ENCODE data around the gene GLG1.
"Not testable (repeated sequence)": the region's sequence is repeated elsewhere in the genome, so short reads cannot be mapped to it uniquely, and the experiment has no call there.

Gene GLG1

DNA sequence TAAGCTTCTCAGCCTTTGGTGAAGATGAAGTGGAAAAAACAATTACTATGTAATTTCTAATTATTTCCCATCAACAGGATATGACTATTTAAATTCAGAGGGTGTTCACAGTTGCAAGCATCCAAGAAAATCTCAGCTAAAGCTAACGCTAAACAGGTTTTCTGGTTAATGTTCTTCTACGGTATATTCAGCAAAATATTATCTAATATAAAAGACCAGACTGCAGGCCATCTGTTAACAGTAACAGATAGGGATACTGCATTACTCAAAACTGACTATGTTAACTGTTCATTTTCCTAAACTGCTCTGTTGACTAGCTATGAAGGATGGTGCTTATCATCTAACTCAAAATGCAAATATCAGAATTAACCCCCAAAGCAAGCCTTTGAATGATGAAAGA lies 32.8 kb downstream of the GLG1 start:
- DNase-seq, result no peak

DNA sequence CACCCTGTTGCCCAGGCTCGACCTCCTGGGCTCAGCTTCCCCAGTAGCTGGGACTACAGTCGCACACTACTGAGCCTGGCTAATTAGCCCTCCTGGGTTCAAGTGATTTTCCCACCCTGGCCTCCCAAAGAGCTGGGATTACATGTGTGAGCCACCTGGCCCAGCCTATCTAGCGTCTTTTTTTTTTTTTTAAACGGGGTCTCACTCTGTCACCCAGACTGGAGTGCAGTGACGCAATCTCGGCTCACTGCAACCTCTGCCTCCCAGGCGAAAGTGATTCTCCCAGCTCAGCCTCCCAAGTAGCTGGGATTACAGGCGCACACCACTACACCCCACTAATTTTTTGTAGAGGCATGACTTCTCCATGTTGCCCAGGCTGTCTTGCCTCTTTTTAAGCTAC lies 33.3 kb downstream of the GLG1 start:
- no peak for DNase-seq

DNA sequence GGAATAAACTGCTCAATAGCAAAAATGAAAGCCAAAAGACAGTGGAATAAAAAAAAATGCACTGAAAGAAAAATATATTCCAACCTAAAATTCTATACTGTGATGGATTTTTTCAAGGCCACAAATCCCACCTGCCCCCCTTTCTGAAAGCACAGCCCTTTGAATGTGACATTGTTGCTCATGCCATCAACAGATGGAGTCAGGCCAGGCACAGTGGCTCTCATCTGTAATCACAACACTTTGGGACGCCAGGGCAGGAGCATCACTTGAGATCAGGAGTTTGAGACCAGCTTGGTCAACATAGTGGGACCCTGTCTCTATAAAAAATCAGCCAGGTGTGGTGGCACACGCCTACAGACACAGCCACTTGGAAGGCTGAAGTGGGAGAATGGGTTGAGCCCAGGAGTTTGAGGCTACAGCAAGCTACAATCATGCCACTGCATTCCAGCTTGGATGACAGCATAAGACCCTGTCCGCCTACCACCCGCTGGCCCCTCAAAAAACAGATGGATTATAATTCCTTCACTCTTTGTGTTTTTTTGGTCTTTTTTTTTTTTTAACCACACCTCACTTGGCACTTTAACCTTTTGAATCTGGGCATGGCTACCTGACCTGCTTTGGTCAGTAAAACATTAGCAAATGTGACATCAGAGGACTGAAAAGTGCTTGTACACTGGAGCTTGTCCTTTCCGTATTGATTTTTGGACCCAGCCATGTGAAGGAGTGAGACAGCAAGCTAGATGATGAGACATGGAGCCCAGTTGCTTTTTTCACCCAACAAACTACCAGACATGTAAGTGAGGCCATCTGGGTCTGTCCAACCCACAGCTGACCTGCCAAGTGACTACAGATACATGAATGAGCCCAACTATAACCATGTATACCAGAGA lies 36.3 kb downstream of the GLG1 start:
- no peak for DNase-seq

DNA sequence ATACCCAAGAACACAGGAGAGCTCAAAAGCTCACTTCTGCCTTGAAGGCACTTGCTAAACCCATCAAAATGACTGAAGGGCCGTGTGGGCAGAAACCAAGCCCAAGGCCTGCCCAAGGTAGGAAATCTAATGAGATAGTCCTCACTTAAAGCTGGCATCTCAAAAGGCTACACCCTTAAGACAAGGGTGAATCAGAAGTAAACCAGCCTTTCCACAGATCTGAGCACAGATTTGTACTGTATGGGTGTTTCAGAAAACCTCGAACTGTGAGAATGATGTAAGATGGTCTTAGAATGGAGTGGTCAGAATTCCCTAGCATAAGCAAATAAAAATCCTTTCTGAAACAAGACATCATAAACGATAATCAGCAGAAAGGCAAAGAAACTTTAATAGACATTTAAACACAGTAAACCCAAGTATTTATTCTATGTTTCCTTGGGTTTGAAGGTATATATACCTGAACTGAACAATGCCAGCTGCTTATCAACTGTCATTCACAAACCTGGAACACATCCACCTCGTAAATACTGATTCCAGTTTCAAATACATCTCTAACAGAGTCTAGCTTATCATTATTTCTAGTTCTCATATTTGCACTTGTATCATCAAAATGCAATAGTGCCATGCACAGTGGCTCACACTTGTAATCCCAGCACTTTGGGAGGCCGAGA lies 37.8 kb downstream of the GLG1 start:
- no peak for DNase-seq

DNA sequence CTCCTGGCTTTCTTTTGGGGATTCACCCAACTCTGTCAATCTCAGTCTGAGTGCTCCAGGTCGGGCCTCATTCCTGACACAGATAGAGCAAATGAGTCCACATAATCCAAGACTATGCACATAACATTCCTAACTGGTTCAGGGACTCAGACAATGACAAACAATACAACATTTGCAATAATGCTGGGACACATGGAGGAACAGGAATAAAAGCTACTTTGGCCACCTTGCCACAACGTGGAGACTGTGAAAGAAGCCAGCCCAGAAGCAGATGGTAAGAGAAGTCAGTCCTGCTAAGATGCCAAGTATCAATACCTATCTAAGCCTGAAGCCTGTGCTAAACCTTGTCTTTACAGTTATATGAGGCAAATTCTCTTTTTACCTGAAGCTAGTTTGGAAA lies 39.0 kb downstream of the GLG1 start:
- no peak for DNase-seq

DNA sequence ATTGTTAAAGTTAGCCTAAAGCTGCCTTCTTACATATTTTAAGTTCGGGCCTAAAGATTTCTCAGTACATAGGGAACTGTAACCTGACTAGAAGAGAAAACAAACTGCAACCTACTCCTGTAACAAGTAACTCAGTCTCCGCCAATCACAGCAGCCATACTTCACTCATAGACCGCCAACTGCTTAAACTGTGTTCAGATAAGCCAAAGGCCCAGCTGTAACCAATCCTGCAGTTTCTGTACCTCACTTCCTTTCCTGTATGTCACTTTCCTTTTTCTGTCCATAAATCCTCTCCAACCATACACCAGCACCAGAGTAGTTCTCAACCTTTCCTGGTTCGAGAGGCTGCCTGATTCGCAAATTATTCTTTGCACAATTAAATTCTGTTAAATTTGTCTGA lies 41.5 kb downstream of the GLG1 start:
- no peak for DNase-seq

DNA sequence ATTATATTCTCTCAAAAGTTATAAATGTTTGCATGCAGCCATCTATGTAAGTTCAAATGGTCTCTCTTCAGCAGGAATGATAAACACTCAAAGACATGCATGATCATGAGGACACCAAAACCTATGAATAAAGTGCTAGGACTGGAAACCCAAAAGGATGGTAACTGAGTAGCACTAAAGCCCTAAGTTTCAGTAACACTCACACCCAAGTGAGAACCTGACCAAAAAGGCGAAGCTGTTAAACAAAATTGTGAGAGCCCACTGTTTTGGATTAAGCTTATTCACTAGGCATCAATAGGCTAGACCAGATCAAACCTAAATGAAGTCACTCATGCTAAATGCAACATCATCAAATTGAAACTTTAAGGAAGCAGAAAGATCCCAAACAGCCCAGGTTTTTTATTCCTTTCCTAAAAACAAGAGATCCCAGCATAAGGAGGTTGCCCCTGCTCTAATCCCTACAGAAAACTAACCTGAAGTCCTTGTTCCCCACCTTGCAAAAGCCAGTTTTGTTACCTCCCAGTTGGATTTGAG lies 42.4 kb downstream of the GLG1 start:
- DNase-seq, result no peak

DNA sequence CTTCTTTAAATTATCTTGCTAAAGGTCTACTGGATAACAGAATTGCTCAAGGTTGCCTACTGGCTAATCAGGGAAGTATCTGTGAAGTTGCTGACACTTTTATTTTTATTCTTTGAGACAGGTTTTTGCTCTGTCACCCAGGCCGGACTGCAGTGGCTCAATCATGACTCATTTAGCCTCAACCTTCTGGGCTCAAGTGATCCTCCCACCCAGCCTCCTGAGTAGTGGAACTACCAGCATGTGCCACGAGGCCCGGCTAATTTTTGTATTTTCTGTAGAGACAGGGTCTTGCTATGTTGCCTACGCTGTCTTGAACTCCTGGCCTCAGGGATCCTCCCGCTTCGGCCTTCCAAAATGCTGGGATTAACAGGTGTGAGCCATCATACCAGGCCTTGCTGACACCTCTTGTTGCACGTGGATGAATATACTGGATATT lies 43.1 kb downstream of the GLG1 start:
- no peak for DNase-seq

DNA sequence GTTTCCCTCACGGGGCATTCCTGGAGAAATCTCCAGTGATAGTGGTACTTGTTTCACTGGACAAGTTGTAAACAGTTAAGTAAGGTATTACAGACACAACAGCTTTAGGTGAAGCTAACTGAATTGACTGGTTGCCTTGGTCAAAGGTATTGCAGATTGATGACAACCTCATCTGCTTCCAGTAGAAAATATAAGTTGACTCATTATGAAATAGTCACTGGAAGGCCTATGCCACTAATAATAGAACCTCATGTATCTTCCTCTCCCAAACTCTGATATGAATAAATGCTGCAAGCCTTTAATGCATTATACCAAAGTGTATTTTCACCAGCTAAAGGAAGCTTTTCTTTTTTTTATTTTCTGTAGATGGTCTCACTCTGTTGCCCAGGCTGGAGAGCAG lies 44.8 kb downstream of the GLG1 start:
- DNase-seq, result no peak

DNA sequence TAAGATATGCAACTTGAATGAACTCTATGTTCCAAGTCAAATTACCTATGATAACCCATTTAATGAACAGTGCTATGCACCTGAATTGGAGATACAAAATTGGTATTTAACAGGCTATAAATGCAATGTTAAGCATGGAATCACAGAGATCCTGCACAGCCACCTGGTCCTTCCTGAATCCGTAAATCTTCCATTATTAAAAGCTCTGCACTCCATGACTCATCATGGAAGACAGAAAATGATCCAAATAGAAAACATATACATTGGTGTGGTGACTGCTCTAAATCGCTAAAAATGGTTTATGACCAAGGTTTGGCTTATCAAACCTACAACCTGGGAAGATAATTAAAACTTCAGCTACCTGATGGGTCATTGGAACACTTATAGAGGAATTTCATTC lies 45.3 kb downstream of the GLG1 start:
- DNase-seq, result no peak

DNA sequence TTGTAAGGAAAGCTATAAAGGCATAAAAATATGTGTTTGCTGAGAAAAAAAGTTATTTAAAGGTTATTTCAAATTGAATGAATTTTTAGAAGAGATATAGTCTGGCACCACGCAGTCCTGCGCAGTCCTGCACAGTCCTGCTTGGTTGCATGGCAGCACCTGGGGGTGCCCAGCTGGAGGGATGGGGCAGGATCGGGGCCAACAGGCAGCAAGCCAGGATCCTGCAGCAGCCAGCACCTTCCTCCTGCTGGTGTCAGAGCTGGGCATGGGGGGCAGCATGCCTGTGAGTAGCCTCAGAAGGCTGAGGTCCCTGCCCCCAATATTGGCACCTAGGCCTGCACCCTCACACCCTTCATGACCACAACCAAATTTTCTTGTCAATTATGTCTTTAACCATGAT lies 46.0 kb downstream of the GLG1 start:
- DNase-seq, result no peak

DNA sequence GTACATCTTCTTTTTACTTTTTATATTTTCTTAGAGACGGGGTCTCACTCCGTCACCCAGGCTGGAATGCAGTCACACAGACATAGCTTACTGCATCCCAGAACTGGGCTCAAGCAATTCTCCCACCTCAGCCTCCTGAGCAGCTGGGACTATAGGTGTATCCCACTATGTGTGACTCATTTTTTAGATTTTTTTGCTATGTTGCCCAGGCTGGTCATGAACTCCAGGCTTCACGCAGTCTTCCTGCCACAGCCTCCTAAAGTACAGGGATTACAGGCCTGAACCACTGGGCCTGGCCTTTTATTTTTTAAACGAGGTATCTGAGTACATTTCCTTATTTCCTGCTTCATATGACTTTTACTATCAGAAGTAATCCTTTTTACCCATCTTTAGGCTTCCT lies 48.0 kb downstream of the GLG1 start:
- no peak for DNase-seq

DNA sequence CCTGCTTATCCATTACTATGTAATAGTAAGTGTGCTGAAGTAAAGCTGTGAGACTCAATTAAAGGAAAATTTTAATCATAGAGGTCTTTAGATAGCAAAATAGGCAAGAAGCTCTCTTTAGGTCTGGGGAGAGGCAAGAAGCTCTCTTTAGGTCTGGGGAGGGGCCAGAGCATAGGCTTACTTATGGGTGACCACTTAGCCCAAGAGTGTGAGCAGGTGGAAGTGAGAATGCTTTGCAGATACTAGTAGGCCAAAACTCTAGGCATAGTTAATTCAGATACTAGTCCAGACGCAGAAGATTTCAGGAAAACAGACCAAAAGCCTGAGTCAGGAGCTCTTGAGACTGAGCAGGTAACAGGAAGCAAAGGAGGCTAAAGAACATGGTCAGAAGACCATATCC lies 49.6 kb downstream of the GLG1 start:
- no peak for DNase-seq

DNA sequence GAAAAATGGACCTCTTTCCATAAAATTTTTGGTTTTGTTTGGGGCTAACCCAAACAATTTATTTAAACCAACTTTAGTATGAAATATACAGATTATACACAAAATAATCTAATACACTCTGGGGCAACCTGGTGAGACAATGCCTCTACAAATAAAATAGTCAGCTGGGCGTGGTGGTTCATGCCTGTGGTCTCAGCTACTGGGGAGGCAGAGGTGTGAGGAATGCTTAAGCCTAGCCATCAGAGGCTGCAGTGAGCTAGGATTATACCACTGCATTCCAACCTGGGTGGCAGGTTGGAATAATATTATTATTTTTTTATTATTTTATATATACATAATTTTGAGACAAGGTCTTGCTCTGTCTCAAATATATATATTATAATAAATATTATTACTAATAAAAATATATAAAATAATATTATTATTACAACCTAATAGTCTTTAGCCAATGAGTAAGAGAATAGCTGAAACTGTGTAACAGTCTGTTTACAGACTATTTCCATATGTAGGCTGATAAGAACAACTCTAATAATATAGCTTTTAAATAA lies 50.5 kb downstream of the GLG1 start:
- no peak for DNase-seq

DNA sequence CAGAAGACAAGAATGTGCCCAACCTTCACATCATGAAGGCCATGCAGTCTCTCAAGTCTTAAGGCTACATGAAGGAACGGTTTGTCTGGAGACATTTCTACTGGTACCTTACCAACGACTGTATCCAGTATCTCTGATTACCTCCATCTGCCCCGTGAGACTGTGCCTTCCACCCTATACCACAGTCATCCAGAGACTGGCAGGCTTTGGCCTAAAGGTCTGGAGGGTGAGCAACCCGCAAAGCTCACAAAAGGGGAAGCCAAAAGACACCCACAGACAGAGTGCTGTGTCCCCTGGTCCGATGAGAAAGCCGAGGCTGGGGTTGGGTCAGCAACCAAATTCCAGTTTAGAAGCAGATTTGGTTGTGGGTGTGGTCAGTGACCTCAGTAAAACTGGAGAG lies 54.6 kb downstream of the GLG1 start:
- not testable (repeated sequence) for DNase-seq

DNA sequence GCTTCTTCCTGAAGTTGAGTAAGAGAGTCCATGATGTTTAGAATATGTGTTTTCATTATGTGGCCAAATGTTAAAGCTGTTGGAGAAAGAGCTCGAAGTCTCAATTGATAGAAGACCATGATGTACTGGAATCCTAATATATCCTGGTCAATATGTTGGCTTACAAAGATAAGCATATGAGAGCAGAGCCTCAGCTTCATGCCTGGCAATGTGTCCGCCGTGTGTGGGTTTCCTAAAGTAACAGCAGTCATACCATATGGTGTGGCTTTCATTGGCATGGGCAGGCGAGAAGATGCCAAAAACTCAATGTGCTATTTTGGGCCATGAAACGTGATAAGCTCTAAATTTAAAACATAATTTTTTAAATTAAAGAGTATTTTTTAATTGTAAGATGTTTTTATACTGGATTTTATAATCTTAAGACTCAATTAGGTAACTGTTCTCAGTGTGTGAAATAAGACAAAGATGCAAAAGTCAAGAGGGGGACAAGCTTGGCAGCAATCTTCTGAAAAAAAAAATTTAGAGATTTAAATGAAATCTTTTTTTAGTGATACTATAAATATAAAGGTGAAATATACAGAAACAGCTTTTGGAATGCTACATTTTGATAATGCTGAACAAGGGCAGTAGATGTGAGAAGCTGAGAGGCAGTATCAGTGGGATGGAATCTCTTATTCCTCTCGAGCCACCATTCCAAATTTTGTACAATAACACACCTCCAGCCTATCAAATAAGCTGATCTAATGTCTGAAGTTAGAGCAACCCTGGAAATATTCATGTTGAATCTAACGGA lies 56.5 kb downstream of the GLG1 start:
- not testable (repeated sequence) for DNase-seq

DNA sequence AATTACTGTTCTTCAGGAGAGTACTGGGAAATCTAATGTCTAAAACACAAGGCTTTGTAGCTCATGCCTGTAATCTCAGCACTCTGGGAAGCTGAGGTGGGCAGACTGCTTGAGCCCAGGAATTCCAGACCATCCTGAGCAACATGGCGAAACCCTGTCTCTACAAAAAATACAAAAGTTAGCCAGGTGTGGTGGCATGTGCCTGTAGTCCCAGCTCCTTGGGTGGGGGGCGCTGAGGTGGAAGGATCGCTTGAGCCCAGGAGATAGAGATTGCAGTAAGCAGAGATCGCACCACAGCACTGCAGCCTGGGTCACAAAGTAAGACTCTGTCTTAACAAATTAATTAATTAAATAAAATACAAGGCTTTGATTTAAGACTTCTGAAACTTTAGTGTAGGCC lies 60.8 kb downstream of the GLG1 start:
- not testable (repeated sequence) for DNase-seq

DNA sequence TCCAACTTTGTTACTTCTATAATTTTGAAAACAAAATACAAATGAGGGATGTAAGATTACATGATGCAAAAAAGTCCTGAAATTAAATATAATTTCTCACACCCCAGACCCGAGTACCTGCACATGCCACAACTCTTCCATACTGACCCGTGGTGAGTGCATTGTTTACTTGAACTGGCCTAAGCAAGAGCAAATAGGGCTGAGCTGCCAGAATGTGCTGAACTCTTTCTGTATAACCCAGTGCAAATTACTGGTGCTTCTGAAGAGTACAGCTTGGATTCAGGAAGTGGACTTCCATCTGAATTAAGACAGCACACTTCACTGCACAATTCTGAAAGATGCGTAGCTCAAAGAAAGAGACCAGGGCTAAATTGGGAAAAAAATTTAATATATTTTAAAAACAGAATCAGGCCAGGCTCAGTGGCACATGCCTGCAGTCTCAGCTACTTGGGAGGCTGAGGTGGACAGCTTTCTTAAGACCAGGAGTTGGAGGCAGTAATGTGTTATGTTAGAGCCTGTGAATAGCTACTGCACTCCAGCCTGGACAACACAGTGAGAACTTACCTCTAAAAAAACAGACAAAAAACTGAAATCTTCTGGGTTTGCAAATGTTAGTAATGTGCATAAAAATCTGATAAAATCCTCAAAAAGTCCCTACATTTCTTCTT lies 63.9 kb downstream of the GLG1 start:
- not testable (repeated sequence) for DNase-seq

DNA sequence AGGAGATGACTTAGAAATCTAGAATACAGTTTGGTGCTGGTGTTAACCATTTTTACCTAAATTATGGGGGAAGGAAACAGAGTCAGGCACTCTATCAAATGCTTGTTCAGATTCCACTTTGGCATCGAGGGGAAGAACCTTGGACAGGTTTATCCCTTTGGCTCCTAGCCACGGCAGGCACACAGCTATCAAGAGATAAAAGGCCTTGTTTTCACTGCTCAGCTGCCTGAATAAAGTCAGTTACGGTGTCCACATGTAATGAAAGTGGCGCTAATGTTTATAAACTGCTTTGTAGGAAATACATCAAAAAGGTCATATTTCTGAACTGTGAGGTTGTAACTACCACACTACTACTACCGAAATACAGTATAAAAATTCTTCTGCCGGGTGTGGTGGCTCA lies 66.3 kb downstream of the GLG1 start:
- DNase-seq, result not testable (repeated sequence)

DNA sequence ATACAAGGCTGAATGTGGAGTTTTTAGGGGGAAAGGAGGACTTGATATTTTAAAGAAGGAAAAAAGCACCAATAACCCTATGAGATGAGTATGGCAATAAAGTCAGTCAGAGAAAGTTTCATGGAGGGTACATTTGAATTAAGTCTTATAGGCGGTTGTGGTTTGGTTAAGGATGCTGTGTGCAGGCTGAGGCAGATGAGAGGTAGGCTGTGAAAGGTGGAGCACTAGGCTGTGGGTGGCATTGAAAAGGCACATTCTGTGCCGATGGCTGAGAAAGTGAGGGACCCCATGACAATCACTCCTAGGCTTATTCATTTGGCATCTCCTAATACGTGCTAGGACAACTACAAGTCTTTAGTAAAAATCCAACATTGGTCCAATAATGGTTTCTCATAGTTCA lies 68.1 kb downstream of the GLG1 start:
- not testable (repeated sequence) for DNase-seq

DNA sequence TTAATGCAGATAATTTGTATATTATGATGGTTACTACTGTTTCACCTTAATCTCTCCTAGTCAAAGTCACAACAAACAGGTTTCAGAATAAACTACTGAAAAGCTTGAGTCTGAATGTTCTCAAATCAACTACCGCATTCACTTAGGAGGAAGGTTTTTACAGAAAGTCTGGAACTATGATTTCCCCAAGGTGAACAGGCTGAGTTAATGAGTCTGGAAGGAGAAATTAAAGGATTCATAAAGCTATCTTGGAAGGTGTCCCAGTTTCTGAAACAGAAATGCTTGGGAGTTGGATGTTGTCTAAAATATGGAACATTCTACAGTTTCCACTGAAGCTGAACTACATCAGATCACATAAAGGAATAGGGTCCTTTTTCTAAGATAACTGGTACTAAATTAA lies 69.2 kb downstream of the GLG1 start:
- DNase-seq, result not testable (repeated sequence)

DNA sequence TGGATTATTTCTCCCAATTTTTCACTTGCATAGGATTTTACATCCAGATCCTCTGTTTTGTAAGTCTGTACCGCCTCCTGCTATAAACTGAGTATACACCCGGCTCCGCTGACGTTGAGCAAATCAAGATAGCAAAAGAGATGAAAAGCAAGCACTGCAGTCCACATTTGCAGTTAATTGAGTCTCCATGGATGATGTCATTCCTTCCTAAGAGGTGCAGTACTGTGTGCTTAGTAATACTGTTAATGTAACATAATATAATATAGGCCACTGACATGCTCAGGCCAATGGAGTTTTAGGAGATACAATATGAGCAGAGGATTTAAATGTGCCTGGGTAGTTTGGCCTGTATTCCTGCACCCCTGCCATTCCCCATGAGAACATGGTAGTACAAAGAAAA lies 72.3 kb downstream of the GLG1 start:
- DNase-seq, result not testable (repeated sequence)

Data from DMS53 (cell line).